Suppressor macrophage treated with lipopolysaccharide for 1 hour (primary cell): Measurements from ENCODE around the gene NCEH1.
A peak's percentile ranks its signal among the peaks of the same experiment; 100 is the strongest.
"Not testable (repeated sequence)": the region's sequence is repeated elsewhere in the genome, so short reads cannot be mapped to it uniquely, and the experiment has no call there.

ENCODE experiments used
- DNase-seq, 3 donors: peaks; one replicate each; pipeline ENCODE4 v3.0.0-alpha.2; 2020 to 2022

NCEH1 gene, protein sequence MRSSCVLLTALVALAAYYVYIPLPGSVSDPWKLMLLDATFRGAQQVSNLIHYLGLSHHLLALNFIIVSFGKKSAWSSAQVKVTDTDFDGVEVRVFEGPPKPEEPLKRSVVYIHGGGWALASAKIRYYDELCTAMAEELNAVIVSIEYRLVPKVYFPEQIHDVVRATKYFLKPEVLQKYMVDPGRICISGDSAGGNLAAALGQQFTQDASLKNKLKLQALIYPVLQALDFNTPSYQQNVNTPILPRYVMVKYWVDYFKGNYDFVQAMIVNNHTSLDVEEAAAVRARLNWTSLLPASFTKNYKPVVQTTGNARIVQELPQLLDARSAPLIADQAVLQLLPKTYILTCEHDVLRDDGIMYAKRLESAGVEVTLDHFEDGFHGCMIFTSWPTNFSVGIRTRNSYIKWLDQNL

DNA sequence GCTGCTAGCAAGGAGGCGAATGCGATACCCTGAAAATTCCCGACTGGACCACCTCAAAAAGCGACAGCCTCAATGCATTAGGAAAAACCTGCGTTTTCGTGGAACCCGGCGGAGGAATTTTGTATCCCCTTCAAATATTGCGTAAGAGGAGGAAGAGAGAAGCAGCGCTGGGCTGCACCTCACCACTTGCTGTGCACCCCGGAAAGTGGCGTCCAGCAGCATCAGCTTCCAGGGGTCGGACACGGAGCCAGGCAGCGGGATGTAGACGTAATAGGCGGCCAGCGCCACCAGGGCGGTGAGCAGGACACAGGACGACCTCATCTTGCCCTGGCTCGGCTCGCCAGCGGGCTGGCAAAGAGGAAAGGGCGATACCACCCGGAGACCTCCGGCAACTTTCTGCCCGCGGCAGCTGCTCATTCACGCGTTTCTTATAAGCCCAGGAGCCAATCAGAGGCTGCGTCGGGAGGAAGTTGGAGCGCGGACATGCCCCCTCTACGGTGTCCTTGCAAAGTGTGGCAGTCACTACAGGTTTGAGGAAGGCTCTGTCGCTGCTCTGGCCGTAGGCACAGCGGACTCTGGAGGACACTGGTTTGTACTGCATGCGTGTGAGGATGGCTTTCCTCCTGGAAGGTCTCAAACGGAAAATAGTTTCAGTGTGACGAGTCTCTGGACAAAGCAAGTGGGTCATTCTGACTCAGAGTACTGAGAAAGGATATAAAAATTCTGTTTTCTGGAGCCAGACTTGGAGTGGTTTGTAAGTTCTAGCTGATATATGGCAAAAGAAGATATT is at the start of gene NCEH1:
Gene NCEH1 (minus strand): TSS at position 404 of the 790 bp plus-strand sequence. CDS start 83 bp downstream, at position 321.
- peak; percentile 92 to 97 (median 95) for DNase-seq

DNA sequence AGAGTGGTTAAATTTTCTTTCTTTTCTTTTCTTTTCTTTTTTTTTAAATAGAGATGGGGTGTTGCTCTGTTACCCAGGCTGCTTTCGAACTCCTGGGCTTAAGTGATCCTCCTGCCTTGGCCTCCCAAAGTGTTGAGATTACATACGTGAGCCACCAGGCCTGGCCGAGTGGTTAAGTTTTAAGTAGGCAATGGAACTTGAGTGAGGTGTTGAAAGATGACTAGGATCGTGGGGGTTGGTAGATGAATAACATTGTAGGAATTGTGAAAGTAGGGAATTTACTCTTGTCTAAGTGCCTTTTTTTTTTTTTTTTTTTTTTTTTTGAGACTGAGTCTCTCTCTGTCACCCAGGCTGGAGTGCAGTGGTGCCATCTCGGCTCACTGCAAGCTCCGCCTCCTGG is 49.5 kb upstream of the NCEH1 start:
- peak; percentile 37 to 65 (median 59) for DNase-seq

DNA sequence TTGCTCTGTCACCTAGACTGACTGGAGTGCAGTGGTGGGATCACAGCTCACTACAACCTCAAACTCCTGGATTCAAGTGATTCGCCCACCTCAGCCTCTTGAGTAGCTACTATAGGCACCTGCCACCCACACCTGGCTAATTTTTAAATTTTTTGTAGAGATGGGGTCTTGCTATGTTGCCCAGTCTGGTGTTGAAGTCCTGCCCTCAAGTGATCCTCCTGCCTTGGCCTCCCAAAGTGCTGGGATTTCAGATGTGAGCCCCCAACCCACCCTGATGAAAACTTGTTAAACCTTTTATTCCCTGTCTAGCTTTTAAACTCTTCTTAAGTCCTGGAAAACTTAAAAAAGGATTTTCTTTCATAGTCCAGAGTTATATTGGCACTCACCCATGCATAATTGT is 42.3 kb upstream of the NCEH1 start:
- DNase-seq: no peak

DNA sequence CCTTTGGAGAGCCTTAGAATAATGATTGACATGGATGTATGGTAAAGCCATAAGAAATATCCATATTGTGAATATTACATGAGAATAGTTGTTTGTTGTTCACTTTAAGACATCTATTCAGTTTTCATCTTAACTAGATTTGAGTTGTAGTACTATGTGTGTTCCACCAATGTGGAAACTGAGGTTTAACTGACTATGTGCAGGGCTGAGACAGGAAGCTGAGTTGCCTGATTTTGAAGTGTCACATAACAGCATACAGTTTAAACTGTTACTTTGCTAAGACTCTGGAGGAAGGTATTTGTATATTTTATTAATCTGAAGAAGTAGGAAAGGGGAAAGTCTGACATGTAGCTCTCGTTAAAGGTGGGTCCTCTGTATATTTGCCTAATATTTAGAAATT is 41.8 kb upstream of the NCEH1 start:
- no peak for DNase-seq

DNA sequence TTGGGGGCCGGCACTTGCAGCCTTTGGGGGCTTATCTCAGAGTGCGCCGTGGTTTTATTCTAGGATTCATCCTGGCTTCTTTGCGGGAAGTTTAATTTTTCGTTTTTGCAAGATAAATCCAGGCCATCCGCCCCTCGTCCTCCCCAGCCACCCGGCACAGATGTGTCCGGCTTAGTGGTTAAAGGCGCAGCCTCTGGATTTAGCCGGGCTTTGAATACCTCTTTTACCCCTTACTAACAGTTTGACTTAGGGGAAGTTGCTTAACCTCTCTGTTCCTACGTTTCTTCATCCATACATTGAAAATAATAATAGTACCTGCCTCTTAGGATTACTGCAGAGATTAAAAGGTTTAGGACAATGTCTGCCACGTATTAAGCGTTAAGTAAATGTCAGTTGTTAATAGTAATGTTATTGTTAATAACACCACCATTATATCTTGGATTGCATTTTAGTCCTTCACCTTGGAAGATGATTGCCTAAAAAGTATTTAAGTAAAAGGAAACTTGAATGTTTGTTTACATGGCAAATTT is 40.4 kb upstream of the NCEH1 start:
- peak; percentile 33 to 47 (median 36) for DNase-seq

DNA sequence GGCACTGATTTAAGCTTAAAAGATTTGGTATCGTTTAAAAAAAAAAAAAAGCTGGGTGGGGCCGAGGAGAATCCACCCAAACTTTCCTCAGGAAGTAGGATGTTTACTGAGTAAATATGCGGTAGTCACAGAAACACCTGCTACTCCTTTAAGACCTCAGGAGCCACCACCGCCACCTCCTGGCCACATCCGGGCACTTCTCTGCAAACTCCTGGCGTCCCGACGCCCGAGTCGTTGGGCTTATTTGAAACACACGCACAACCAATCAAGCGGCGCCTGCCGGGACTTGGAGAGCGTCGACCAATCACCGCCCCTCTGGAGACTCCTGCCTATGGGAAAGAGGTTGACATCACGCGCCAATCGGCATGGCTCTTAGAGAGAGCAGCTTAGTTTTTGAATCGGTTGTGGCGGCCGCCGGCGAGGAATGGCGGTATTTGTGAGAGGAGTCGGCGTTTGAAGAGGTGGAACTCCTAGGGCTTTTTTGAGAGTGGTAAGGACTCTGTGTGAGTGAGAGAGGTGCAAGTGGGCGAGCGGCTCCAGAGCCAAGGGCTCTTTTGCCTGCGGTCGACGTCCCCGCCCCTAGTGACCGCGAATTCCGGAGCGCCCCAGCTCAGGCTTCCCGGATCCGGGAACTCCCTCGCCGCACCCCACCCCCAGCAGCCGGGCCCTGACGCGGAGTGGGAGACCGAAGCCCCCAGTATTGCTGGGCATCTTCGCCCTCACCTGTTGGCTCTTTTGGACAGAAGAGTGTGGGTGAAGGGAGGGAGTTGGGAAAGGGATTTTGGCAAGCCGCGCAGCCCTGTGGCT is 39.7 kb upstream of the NCEH1 start, which contains the start of gene ECT2:
Gene ECT2 (plus strand): TSS at position 359 of the 807 bp plus-strand sequence. CDS start 3,805 bp downstream, outside the sequence.
- DNase-seq: peak; percentile 99 to 100 (median 99)

DNA sequence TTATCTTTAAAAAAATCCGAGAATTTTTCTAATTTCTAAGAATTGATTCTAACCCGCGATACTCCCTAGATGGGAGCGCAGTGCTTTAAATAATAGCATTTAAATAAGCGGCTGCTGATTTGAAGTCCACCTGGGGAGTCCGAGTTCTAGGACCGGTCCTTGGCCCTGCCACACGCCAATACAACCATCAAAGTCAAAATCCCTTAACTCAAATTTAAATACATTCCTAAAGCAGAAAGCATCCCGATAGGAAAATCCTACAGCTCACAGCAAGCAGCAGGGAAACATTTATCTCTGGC is 39.2 kb upstream of the NCEH1 start:
- no peak for DNase-seq

DNA sequence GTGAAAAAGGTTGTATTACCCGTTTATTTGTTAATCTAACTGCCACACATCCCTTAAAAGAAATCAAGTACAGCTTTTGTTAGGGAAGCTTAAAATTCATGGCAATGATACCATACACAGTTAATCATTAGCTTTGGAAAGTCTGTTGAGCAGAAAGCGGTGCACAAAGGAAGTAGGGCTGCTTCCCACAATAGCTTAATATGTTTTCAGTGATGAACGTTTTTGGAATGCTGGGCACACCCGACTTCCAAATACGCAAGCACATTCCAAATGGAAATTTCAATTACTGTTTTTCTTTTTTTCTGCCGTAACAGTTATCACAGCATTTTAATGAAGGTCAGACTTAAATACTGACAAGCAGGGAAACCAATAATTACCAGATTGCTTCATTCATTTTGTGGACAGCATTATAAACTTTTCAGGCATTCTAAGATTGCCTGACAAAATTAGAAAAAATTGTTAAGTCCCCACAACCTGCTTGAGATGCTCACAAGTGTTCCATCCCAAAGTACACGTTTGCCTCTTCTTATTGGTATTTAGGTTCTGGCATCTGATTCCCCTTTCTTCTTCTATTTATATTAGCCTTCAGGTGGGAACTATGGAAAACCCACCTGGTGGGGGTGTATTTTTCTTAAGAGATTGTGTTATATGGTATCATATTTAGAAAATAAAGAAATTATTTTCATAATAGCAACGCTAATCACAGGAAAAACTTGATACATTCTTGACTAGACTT is 38.5 kb upstream of the NCEH1 start:
- DNase-seq: no peak

DNA sequence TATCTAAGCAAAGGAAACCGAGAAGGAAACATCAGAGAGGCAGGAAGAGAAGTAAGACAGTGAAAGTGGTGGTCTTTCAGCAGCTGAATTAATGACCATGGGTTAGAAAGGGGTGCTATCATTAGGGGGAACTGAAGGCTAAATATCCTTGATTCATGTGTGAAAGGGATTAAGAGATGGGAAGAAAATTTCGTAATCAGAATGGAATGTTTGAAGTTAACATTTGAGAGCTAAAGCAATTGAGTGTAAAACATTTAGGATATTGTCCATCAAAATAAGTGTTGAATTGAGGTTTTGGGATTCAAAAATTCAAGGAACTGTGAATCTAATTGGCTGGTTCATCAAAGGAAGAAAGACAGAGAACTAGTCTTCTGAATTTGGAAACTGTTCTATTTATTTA is 35.6 kb upstream of the NCEH1 start:
- no peak for DNase-seq

DNA sequence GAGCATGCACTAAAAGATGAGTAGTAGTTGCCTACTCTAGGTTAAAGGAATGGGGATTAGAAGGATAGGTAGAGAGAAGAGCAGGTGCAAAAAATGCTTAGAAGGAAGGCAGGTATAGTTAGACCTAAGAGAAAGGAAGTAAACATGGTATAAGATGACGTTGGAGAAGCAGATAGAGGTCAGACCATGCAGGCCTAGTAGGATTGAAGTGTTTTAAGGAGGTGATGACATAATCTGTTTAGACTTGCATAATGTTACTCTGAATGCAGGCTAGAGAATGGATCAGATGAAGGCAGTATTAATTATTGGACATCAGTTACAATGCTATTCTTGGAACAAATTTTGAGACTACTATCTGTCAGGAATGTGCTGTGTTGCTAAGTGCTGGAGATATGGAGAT is 28.6 kb upstream of the NCEH1 start:
- no peak for DNase-seq

DNA sequence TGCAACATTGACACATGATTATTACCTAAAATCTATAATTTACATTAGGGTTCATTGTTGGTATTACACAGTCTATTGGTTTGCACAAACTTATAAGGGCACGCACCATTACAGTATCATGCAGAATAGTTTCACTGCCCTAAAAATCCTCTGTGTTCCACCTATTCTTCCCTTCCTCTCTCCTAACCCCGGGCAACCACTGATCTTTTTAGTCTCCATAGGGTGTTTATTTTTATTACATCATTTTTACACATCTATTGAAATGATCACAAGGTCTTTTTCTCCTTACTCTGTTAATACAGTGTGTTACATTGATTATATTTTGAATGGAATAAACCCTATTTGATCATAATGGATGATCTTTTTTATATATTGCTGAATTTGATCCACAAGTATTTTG is 24.1 kb upstream of the NCEH1 start:
- no peak for DNase-seq

DNA sequence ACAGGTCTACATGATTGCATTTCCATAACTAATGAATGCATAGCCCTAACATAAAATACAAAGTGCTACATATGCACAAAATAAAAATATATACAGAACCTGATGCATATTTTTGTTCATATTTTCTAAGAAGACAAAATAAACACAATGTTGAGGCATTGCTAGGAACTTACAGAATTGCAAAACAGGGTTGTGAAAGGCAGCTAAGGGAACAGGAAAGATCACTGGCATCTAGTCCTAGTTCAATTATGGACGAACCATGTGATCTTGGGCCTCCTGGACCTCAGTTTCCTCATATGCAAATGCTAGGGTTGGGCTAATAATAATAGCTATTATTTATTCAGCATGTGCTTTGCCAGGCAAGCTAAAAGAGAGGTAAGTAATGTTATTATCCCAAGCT is 15.5 kb upstream of the NCEH1 start:
- DNase-seq: peak; percentile 59 to 80 (median 74)

DNA sequence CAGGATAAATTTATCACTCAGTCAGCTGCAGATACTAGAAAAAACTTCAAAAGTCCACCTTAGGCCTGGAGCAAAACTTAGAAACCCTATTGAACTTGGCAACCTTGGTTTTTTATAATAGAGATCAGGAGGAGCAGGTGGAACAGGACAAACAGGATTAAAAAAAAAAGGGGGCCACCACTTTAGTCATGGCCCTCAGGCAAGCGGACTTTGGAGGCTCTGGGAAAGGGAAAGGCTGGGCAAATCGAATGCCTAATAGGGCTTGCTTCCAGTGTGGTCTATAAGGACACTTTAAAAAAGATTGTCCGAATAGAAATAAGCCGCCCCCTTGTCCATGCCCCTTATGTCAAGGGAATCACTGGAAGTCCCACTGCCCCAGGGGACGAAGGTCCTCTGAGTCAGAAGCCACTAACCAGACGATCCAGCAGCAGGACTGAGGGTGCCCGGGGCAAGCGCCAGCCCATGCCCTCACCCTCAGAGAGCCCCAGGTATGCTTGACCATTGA is 11.7 kb upstream of the NCEH1 start:
- not testable (repeated sequence) for DNase-seq

DNA sequence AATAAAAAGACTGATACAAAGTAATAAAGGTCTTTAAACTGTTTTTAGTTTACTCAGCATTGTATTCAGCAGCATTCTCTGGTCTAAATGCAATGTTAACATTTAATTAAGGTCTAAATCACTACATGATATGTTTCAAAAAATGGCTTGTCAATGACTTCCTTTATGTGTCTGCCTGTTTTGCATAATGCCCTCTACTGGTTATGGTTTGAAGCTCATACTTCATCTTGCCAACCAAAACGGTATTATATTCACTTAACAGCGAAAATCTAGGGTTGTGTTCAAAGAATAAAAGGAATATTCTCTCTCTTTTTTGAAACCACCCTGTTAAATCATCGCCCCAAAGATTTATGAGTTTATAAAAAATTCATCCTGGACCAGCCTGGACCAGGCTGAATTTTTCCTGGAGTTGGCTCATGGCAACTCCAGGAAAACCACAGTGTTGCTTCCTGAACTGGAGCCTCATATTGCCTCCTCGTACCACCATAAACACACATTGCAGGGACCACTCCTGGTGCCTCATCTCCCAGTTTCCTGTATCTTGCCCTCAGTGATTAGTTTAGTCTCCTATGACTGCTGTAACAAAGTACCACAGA is 6.7 kb upstream of the NCEH1 start:
- peak; percentile 25 to 53 (median 50) for DNase-seq

DNA sequence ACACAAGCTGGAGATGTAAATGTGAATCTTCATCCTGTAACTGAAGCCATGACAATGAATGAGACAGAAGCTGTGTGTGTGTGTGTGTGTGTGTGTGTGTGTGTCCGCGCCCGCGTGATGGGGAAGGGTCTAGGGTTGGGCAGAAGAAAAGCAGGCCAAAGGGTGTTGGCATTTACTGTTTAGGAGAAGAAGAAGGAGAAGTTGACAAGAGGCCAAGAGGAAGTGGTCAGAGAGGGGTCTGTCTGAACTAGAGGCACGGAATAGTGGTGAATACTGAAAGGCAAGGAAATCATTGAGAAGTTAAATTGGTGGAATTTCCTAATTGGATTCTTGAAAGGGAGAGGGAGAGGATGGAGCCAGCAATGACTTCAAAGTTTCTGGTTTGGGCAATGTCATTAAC is 5.6 kb upstream of the NCEH1 start:
- peak; percentile 73 to 78 (median 73) for DNase-seq

DNA sequence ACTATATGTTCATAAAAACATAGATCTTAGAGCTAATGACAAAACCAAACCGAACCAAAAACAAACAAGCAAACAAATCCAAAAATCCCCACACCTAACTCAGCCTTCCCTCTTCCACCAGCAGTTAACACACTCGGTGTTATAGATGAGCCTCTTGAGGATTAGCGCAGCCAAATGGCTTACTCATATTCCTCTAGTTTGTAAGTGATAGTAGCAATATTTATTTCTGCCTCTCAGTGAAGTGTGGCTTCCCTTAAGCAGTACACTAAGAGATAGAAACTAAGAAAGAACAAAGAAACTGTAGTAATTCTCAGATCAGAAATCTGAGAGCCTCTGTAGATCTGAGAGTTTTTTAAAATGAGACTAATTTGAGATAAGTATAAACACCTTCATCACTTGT is 2.4 kb upstream of the NCEH1 start:
- DNase-seq: no peak

DNA sequence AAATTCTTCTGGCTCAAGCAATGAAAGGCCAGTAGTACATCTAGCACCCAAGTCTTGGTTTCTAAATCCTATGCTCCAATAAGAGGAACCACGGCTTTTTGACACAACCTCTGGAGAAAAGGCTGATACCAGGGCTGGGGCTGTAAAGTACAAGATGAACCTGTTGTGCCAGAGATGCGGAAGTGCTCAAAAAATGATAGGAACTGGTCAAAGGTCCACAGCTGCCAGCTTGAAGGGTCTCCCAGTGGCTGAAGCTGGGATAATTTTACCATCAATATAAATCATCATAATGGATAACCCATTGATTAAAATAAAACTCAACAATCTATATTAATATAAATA is 558 bp upstream of the NCEH1 start:
- DNase-seq: no peak

DNA sequence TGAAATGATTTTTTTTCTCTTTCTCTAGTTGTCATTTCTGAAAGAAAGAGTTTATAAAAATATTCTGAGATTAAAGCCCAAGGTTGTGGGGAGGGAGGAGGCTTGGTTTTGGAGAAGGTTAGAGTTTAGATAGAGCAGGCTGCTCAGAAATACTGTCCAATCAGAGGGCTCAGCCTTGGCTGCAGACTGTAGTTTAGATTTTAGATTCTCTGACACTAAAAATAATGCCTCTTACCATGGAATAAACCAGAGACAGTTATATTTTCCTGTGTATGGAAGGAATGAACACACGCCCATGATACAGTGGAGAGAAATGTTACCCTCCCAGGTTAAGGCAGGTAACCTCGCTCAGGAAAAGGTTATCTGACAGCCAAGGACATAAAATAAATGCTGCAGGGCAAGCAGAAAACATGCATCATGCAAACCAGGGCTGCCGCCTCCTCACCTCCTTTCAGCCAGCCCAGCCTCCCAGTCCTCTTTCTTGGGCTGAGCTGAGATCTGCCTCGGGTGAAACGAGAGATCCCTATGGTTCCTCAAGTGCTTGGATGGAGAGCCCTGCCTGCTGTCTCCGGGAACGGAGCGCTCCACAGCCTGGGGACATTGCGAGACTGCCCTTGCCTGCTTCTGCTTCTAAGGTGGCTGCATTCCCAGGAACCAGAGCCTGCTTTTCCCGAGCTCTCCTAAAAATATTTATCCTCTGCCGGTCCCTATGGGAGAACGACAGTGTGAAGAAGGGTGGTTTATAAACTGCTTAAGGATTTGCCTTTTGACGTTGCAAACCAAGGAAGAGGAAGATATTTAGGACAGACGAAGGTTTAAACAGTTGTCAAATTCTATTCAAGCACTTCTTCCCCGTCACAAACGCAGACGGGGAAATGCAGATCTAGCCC is 848 bp downstream of the NCEH1 start:
- peak in 2 of 3 donors; percentile 40 to 46 for DNase-seq

DNA sequence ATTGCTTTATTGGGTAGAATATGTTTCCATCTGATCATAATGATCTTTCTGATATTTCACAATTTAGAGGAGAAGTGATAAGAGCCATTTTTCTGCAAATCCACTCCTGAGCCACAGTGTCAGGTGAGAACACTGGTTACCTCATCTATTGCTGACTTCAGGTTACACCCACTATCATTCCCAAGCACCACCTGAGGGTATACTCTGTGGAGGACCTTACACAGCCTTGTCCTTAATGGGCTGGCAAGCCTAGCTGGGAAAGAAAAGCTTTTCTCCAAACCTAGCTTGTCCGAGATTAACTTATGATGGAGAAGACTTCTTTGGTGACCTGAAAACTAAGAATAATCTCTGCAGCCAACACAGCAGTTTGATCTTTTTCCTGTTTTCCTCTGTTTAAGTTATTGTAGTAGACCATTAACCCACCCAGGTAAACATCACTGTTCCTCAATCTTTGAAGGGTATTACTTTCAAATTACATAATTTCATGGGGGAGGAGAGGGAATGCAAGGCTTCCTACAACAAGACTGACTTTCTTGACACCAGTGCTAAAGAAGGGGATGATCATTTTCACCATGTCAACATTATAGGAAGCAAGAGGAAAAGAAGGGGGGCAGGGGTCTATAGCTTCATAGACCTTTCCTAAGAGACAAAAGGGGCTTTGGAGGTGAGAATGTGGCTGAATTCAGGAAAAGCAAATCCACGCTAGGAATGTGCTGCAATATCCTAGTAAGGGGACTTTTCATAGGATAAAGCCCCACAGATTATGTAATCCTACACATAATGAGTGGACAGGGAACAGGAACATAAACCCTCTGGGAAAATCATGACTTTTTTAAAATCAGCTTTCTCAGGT is 1.7 kb downstream of the NCEH1 start:
- peak; percentile 18 to 35 (median 34) for DNase-seq

DNA sequence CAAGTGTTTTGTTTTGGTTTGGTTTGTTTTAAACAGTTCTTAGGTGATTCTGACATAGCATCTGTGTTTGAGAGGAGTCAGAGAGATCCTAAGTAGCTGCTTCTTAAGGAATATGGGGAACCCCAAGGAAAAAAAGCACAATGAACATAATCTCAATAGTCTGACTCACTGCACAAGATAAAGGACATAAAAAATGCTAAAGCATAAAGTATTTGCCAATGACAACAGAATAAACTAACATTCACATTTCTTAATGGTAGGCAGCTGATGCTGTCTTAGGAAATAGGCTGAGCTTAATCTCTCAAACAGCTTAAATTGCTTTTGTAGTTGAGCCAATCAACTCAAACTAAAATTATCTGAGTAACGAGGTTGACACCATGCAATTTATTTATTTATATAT is 2.9 kb downstream of the NCEH1 start:
- DNase-seq: peak; percentile 8 to 71 (median 53)
